HepG2 (cell line): ENCODE results near the gene PLSCR3. TPM values are rescaled to one million over a fixed set of nuclear protein-coding genes. Genes with fewer than 3 reads are reported as not detected.

Experiments used
- ATM ChIP-seq: fragments of 450-650 bp; IDR thresholded peaks from 2 replicates; pipeline ENCODE4 v1.7.1; 2017; ENCODE audit warnings: mild to moderate bottlenecking, borderline replicate concordance
- FOXC1 ChIP-seq: sonication (generic); formaldehyde crosslinking; IDR thresholded peaks from 2 replicates; pipeline ENCODE4 v1.8.0; 2022; ENCODE audit warnings: mild to moderate bottlenecking, missing genetic modification reagents, borderline replicate concordance
- KDM5B ChIP-seq: sonication (generic); formaldehyde crosslinking; IDR thresholded peaks from 2 replicates; pipeline ENCODE4 v1.4.0; 2020; ENCODE audit warnings: missing genetic modification reagents, mild to moderate bottlenecking, borderline replicate concordance
- NR2F2 ChIP-seq: IDR thresholded peaks from 2 replicates; pipeline ENCODE4 v1.6.1; 2012; ENCODE audit warnings: low read depth, inconsistent platforms, borderline replicate concordance
- SAFB2 ChIP-seq: sonication (generic); formaldehyde crosslinking; IDR thresholded peaks from 2 replicates; pipeline ENCODE4 v1.5.1; 2020; ENCODE audit warnings: missing genetic modification reagents, low read depth, mild to moderate bottlenecking, borderline replicate concordance
- SP1 ChIP-seq, 2 experiments: fragments of 450-650 bp in 1 of 2; sonication (generic) in 1 of 2; formaldehyde crosslinking in 1 of 2; IDR thresholded peaks; 2 replicates each; pipeline versions ENCODE4 v1.4.0 to v1.6.1; 2016 to 2020; ENCODE audit warnings: missing genetic modification reagents in 1 of 2
- ZBTB26 ChIP-seq: IDR thresholded peaks from 2 replicates; pipeline ENCODE4 v1.6.1; 2016; ENCODE audit warnings: missing compliant biosample characterization, missing genetic modification reagents, borderline replicate concordance
- ZNF317 ChIP-seq: sonication (generic); formaldehyde crosslinking; IDR thresholded peaks from 2 replicates; pipeline ENCODE4 v1.5.0; 2020; ENCODE audit warnings: mild to moderate bottlenecking, missing genetic modification reagents
- ZNF530 ChIP-seq: sonication (generic); formaldehyde crosslinking; IDR thresholded peaks from 2 replicates; pipeline ENCODE4 v1.5.0; 2020; ENCODE audit warnings: low read depth, mild to moderate bottlenecking, missing genetic modification reagents
- ZNF563 ChIP-seq: sonication (generic); formaldehyde crosslinking; IDR thresholded peaks from 2 replicates; pipeline ENCODE4 v1.8.0; 2022; ENCODE audit warnings: mild to moderate bottlenecking, moderate library complexity, missing genetic modification reagents
- ZNF614 ChIP-seq: IDR thresholded peaks from 2 replicates; pipeline ENCODE4 v1.6.1; 2018; ENCODE audit warnings: missing biosample characterization, missing genetic modification reagents, inconsistent platforms, borderline replicate concordance
- polyA plus RNA-seq, 8 experiments: library from polyadenylated mRNA; depleted of rRNA in 3 of 8; stranded (reverse) in 7 of 8; unstranded in 1 of 8; fragments of >200 nt; fragmentation: Illumina TruSeq in 4 of 8; extraction: Trizol in 4 of 8; gene quantifications; 2 replicates each; pipeline versions ENCODE4 v1.2.1 to v1.2.3, GENCODE V29; 2011 to 2016; ENCODE audit warnings: low read depth in 4 of 8, missing spikeins in 1 of 8, mixed read lengths in 1 of 8; ENCODE audit not compliant: insufficient read depth in 1 of 8
- total RNA-seq, 5 experiments: library from RNA; depleted of rRNA; stranded (reverse); fragments of >200 nt; fragmentation: Illumina TruSeq; extraction: Trizol; gene quantifications; 2 replicates each; pipeline ENCODE4 v1.2.3, GENCODE V29; 2016; ENCODE audit warnings: low read depth in 1 of 5
- TF ChIP-seq, protein P1 (sequence below): sonication (generic); formaldehyde crosslinking; conservative IDR thresholded peaks from 2 replicates; pipeline ENCODE4 v1.8.0; 2022; ENCODE audit warnings: missing genetic modification reagents
- TF ChIP-seq, protein P2 (sequence below): sonication (generic); formaldehyde crosslinking; IDR thresholded peaks from 2 replicates; pipeline ENCODE4 v1.4.0; 2020; ENCODE audit warnings: missing genetic modification reagents, borderline replicate concordance
- TF ChIP-seq, protein P3 (sequence below): IDR thresholded peaks from 2 replicates; pipeline ENCODE4 v1.4.0; 2020; ENCODE audit warnings: mild to moderate bottlenecking, missing genetic modification reagents
- TF ChIP-seq, protein P4 (sequence below): sonication (generic); IDR thresholded peaks from 2 replicates; pipeline ENCODE4 v1.6.1; 2016; ENCODE audit warnings: low read depth, borderline replicate concordance

Gene PLSCR3
- total and polyA plus RNA-seq, 2 of the 13 experiments (the other 11 are each of a cell fraction or from before 2014, with no cell fraction given) = 5.6 to 6.2 TPM

- TF ChIP-seq, protein P1, sequence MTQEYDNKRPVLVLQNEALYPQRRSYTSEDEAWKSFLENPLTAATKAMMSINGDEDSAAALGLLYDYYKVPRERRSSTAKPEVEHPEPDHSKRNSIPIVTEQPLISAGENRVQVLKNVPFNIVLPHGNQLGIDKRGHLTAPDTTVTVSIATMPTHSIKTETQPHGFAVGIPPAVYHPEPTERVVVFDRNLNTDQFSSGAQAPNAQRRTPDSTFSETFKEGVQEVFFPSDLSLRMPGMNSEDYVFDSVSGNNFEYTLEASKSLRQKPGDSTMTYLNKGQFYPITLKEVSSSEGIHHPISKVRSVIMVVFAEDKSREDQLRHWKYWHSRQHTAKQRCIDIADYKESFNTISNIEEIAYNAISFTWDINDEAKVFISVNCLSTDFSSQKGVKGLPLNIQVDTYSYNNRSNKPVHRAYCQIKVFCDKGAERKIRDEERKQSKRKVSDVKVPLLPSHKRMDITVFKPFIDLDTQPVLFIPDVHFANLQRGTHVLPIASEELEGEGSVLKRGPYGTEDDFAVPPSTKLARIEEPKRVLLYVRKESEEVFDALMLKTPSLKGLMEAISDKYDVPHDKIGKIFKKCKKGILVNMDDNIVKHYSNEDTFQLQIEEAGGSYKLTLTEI (CRISPR knock-in tag) = no peak
- TF ChIP-seq, protein P2, sequence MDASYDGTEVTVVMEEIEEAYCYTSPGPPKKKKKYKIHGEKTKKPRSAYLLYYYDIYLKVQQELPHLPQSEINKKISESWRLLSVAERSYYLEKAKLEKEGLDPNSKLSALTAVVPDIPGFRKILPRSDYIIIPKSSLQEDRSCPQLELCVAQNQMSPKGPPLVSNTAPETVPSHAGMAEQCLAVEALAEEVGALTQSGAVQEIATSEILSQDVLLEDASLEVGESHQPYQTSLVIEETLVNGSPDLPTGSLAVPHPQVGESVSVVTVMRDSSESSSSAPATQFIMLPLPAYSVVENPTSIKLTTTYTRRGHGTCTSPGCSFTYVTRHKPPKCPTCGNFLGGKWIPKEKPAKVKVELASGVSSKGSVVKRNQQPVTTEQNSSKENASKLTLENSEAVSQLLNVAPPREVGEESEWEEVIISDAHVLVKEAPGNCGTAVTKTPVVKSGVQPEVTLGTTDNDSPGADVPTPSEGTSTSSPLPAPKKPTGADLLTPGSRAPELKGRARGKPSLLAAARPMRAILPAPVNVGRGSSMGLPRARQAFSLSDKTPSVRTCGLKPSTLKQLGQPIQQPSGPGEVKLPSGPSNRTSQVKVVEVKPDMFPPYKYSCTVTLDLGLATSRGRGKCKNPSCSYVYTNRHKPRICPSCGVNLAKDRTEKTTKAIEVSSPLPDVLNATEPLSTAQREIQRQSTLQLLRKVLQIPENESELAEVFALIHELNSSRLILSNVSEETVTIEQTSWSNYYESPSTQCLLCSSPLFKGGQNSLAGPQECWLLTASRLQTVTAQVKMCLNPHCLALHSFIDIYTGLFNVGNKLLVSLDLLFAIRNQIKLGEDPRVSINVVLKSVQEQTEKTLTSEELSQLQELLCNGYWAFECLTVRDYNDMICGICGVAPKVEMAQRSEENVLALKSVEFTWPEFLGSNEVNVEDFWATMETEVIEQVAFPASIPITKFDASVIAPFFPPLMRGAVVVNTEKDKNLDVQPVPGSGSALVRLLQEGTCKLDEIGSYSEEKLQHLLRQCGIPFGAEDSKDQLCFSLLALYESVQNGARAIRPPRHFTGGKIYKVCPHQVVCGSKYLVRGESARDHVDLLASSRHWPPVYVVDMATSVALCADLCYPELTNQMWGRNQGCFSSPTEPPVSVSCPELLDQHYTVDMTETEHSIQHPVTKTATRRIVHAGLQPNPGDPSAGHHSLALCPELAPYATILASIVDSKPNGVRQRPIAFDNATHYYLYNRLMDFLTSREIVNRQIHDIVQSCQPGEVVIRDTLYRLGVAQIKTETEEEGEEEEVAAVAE (CRISPR knock-in tag) = no peak
- TF ChIP-seq ZNF317 (no peak), SAFB2 (CRISPR knock-in tag) (no peak), FOXC1 (CRISPR knock-in tag) (0 out of 2 replicates have a peak, but pooled peaks have one; percentile 9), SP1 (IDR thresholded peaks at IDR 0.05) (no peak), SP1 (CRISPR knock-in tag; IDR thresholded peaks at IDR 0.05) (no peak), ZBTB26 (CRISPR knock-in tag) (no peak), NR2F2 (no peak), ATM (no peak), ZNF563 (0 out of 2 replicates have a peak, but pooled peaks have one; percentile 33), KDM5B (CRISPR knock-in tag) (peak; percentile 27; the same call in 1 of the 2 replicates), ZNF614 (CRISPR knock-in tag) (no peak), ZNF530 (CRISPR knock-in tag) (no peak)
- TF ChIP-seq, protein P3, sequence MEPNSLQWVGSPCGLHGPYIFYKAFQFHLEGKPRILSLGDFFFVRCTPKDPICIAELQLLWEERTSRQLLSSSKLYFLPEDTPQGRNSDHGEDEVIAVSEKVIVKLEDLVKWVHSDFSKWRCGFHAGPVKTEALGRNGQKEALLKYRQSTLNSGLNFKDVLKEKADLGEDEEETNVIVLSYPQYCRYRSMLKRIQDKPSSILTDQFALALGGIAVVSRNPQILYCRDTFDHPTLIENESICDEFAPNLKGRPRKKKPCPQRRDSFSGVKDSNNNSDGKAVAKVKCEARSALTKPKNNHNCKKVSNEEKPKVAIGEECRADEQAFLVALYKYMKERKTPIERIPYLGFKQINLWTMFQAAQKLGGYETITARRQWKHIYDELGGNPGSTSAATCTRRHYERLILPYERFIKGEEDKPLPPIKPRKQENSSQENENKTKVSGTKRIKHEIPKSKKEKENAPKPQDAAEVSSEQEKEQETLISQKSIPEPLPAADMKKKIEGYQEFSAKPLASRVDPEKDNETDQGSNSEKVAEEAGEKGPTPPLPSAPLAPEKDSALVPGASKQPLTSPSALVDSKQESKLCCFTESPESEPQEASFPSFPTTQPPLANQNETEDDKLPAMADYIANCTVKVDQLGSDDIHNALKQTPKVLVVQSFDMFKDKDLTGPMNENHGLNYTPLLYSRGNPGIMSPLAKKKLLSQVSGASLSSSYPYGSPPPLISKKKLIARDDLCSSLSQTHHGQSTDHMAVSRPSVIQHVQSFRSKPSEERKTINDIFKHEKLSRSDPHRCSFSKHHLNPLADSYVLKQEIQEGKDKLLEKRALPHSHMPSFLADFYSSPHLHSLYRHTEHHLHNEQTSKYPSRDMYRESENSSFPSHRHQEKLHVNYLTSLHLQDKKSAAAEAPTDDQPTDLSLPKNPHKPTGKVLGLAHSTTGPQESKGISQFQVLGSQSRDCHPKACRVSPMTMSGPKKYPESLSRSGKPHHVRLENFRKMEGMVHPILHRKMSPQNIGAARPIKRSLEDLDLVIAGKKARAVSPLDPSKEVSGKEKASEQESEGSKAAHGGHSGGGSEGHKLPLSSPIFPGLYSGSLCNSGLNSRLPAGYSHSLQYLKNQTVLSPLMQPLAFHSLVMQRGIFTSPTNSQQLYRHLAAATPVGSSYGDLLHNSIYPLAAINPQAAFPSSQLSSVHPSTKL = no peak
- TF ChIP-seq, protein P4, sequence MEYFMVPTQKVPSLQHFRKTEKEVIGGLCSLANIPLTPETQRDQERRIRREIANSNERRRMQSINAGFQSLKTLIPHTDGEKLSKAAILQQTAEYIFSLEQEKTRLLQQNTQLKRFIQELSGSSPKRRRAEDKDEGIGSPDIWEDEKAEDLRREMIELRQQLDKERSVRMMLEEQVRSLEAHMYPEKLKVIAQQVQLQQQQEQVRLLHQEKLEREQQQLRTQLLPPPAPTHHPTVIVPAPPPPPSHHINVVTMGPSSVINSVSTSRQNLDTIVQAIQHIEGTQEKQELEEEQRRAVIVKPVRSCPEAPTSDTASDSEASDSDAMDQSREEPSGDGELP = peak; percentile 61; the same call in 1 of the 2 replicates
These were observed 41.6 kb upstream of the PLSCR3 start (continued) for GRCh38 chr17:7435676-7436555.
